Measurements from ENCODE around the gene PAN2. TPM values are rescaled to one million over a fixed set of nuclear protein-coding genes. Genes with fewer than 3 reads are reported as not detected.
"Not testable (repeated sequence)": the region's sequence is repeated elsewhere in the genome, so short reads cannot be mapped to it uniquely, and the experiment has no call there.

Gene PAN2
- total RNA-seq, 2 donors from 2014 or later, result 14.5 to 18.4 TPM

GRCh38 chr12:56286044-56286830 is 47.6 kb downstream of the PAN2 start:
- Histone ChIP-seq H3K27ac (no peak overlapping the region), H3K36me3 (peaks cover 52% of the 10 kb centered on the region), H3K4me1 (peaks cover 0 to 20% of the 10 kb centered on the region in 2 donors), H3K9me3 (no peaks in the 10 kb centered on the region), H3K27me3 (no peaks in the 10 kb centered on the region), H3K4me3 (no peak overlapping the region)
- DNase-seq (ENCODE audit: low spot score), result no peak
- TF ChIP-seq, protein P1, sequence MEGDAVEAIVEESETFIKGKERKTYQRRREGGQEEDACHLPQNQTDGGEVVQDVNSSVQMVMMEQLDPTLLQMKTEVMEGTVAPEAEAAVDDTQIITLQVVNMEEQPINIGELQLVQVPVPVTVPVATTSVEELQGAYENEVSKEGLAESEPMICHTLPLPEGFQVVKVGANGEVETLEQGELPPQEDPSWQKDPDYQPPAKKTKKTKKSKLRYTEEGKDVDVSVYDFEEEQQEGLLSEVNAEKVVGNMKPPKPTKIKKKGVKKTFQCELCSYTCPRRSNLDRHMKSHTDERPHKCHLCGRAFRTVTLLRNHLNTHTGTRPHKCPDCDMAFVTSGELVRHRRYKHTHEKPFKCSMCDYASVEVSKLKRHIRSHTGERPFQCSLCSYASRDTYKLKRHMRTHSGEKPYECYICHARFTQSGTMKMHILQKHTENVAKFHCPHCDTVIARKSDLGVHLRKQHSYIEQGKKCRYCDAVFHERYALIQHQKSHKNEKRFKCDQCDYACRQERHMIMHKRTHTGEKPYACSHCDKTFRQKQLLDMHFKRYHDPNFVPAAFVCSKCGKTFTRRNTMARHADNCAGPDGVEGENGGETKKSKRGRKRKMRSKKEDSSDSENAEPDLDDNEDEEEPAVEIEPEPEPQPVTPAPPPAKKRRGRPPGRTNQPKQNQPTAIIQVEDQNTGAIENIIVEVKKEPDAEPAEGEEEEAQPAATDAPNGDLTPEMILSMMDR (IDR thresholded peaks at IDR 0.05), result no peak

- H3K27ac ChIP-seq; H3K4me3 ChIP-seq; H3K9me3 ChIP-seq; DNase-seq (ENCODE audit: low spot score); H3K27me3 ChIP-seq: not testable (repeated sequence)
- H3K4me1 ChIP-seq, result peaks cover 0 to 18% of the 10 kb centered on the region in 2 donors
- H3K36me3 ChIP-seq, result peaks cover 65% of the 10 kb centered on the region
Measured at GRCh38 chr12:56284263-56284662, 49.5 kb downstream of the PAN2 start.

DNA sequence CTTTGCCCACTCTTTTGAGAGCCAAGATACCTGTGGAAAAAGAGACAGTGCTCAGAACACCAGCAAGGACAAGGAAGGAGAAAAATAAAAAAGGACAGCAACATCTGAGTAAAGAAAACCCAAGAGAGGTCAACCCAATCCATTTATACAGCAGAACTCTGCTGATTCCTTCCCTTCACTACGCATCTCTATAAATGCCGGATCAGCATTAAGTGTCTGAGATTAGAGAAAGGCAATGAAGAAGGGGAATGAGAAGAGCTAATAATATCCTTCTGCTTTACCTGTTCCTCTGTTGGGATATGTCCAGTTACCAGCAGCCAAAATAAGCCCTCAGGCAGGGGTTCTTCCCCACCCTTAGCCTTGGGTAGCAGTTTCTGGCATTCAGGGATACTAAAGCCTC is 51.2 kb downstream of the PAN2 start:
- Histone ChIP-seq H3K9me3 (no peaks in the 10 kb centered on the region), H3K4me3 (no peak overlapping the region), H3K27me3 (no peaks in the 10 kb centered on the region), H3K4me1 (peaks cover 0 to 14% of the 10 kb centered on the region in 2 donors), H3K36me3 (peaks cover 82% of the 10 kb centered on the region), H3K27ac (no peak overlapping the region)
- DNase-seq (ENCODE audit: low spot score), result no peak
- TF ChIP-seq, protein P1 (IDR thresholded peaks at IDR 0.05), result no peak

GRCh38 chr12:56282030-56282429 is 51.8 kb downstream of the PAN2 start:
- Histone ChIP-seq H3K27ac (no peak overlapping the region), H3K36me3 (peaks cover 85% of the 10 kb centered on the region), H3K4me3 (no peak overlapping the region), H3K27me3 (no peaks in the 10 kb centered on the region), H3K4me1 (peaks cover 0 to 12% of the 10 kb centered on the region in 2 donors), H3K9me3 (no peaks in the 10 kb centered on the region)
- TF ChIP-seq, protein P1 (IDR thresholded peaks at IDR 0.05), result no peak
- DNase-seq (ENCODE audit: low spot score), result no peak

DNA sequence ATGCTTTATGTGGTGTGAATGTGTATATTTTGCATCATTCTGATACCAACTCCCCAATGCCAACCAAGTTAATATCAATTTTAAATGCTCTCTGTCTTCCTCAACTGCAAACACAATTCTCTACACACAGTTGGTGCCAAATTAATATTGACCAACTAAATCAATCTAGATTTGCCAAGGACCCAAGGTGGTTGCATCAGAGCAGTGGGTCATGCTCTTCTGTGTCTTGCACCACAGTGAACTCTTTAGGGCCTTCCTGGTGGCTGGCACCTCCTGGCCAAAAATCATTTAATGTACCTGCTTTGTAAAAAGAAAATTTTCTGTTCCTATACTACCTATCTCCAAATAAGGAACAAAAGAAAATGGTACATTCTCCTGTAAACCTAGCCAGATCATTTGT is 53.0 kb downstream of the PAN2 start:
- Histone ChIP-seq H3K27me3 (no peaks in the 10 kb centered on the region), H3K9me3 (no peaks in the 10 kb centered on the region), H3K36me3 (peaks cover 94% of the 10 kb centered on the region), H3K27ac (no peak overlapping the region), H3K4me3 (no peak overlapping the region), H3K4me1 (peaks cover 0 to under 1% of the 10 kb centered on the region in 2 donors)
- TF ChIP-seq, protein P1 (IDR thresholded peaks at IDR 0.05), result no peak
- no peak for DNase-seq (ENCODE audit: low spot score)

- H3K27ac ChIP-seq, result no peak overlapping the region
- TF ChIP-seq, protein P1 (IDR thresholded peaks at IDR 0.05), result no peak
- DNase-seq (ENCODE audit: low spot score), result no peak
- H3K27me3 ChIP-seq, result no peaks in the 10 kb centered on the region
- H3K36me3 ChIP-seq, result peaks cover 96% of the 10 kb centered on the region
- no peaks in the 10 kb centered on the region for H3K9me3 ChIP-seq
- no peak overlapping the region for H3K4me3 ChIP-seq
- H3K4me1 ChIP-seq, result no peaks in the 10 kb centered on the region
Measured at GRCh38 chr12:56278905-56279304, 54.9 kb downstream of the PAN2 start.

Measured in right atrium auricular region (tissue), 2 donors.